Activated CD8-positive, alpha-beta T cell treated with anti-CD3 and anti-CD28 coated beads, Interleukin-2, amount 10 ng/mL, durations not matched to agents 7 days and 5 days (primary cell): ENCODE results near the gene BUD13. TPM values are rescaled to one million over a fixed set of nuclear protein-coding genes. Genes with fewer than 3 reads are reported as not detected.

Source experiments
- total RNA-seq, 2 experiments: library from RNA; stranded (reverse); gene quantifications; one replicate each; pipeline ENCODE4 v1.2.3, GENCODE V29; 2021

The BUD13 gene
- total RNA-seq, 2 experiments from 2014 or later, result 36.3 to 39.5 TPM

Other genes starting within 250 kb of the BUD13 start
- gene ZPR1, start 15.0 kb upstream of the BUD13 start, total RNA-seq, result 10 to 100 TPM; 60.5 to 62.0 TPM
- not detected for gene APOA5, start 18.9 kb upstream of the BUD13 start, total RNA-seq
- gene APOA4, start 50.3 kb upstream of the BUD13 start, total RNA-seq, result not detected
- gene APOC3, start 56.9 kb upstream of the BUD13 start, total RNA-seq, result not detected
- gene APOA1, start 64.6 kb upstream of the BUD13 start, total RNA-seq, result not detected